HFF-Myc (cell line): ENCODE data around the gene PRDM15.

Experiments
- DNase-seq: peaks from one replicate; pipeline ENCODE4 v3.0.0-alpha.2; 2011; ENCODE audit warnings: low read depth; ENCODE audit errors: extremely low read depth
- H3K4me3 ChIP-seq: replicated peaks from 2 replicates; pipeline ENCODE4 v1.5.1; 2011; ENCODE audit warnings: low read depth, mild to moderate bottlenecking, control low read depth, low read length
- CTCF ChIP-seq: IDR thresholded peaks from 2 replicates; pipeline ENCODE4 v1.5.1; 2012; ENCODE audit warnings: mild to moderate bottlenecking, low read depth, low read length, control low read depth; ENCODE audit errors: missing control alignments

PRDM15 gene

GRCh38 chr21:41821756-41822431, 57.2 kb downstream of the PRDM15 start:
- TF ChIP-seq CTCF, result no peak
- no peak for DNase-seq
- no peak overlapping the region for H3K4me3 ChIP-seq

GRCh38 chr21:41821081-41821755, 57.9 kb downstream of the PRDM15 start:
- TF ChIP-seq CTCF, result no peak
- no peak overlapping the region for H3K4me3 ChIP-seq
- DNase-seq, result no peak

- no peak overlapping the region for H3K4me3 ChIP-seq
- TF ChIP-seq CTCF, result no peak
- no peak for DNase-seq
Observed at GRCh38 chr21:41820384-41821080, 58.6 kb downstream of the PRDM15 start.

GRCh38 chr21:41819856-41820281, 59.3 kb downstream of the PRDM15 start:
- no peak for TF ChIP-seq CTCF
- H3K4me3 ChIP-seq, result no peak overlapping the region
- no peak for DNase-seq

GRCh38 chr21:41819236-41819855, 59.8 kb downstream of the PRDM15 start:
- no peak for TF ChIP-seq CTCF
- no peak overlapping the region for H3K4me3 ChIP-seq
- no peak for DNase-seq

GRCh38 chr21:41817877-41818855, 61.0 kb downstream of the PRDM15 start:
- no peak for TF ChIP-seq CTCF
- no peak for DNase-seq

More at GRCh38 chr21:41817877-41818855, 61.0 kb downstream of the PRDM15 start:
- H3K4me3 ChIP-seq, result no peak overlapping the region
